K562 (cell line): Measurements from ENCODE around the gene ELMO3. TPM values are rescaled to one million over a fixed set of nuclear protein-coding genes. Genes with fewer than 3 reads are reported as not detected.
A peak's percentile ranks its signal among the peaks of the same experiment; 100 is the strongest.

Experiments used
- ATAC-seq: fragments of 200-7000 bp; cut with Tn5 transposase; 3 replicates; pipeline ENCODE4 v1.9.1; 2020; ENCODE audit warnings: moderate library complexity
- BruUV-seq: library from RNA; stranded (reverse); fragments of 400-500 nt; replicated peaks from 2 replicates; lab custom pipeline; 2021; lab: Mats Ljungman, UMichigan
- CTCF ChIA-PET: fragments of 300-600 bp; formaldehyde crosslinking; extraction: SDS; loops from one replicate; lab custom pipeline; 2021; ENCODE audit warnings: low intra/inter-chr PET ratio; lab: Yijun Ruan, JAX
- POLR2A ChIA-PET: fragments of 300-600, 350-650 bp; sonication (Branson Sonifier 250); formaldehyde crosslinking; extraction: SDS; loops from one replicate; lab custom pipeline; 2021; ENCODE audit warnings: antibody characterized with exemption, inconsistent platforms; lab: Yijun Ruan, JAX
- DNase-seq, 4 experiments: peaks; one replicate each; pipeline versions ENCODE4 v3.0.0 to v3.0.0-alpha.2; 2011 to 2018; ENCODE audit warnings: low spot score in 3 of 4, mixed read lengths in 3 of 4; ENCODE audit errors: extremely low read depth in 1 of 4
- FAIRE-seq: peaks from 2 replicates; lab custom pipeline; 2011; peaks lifted over from hg19 to GRCh38; lab: Jason Lieb, UNC
- H2AFZ ChIP-seq: 2 replicates; pipeline ENCODE4 v1.6.0; 2011; ENCODE audit warnings: low read depth, low read length, control low read depth, inconsistent platforms
- H3K27ac ChIP-seq: fragments of 200-600 bp; 3 replicates; pipeline ENCODE4 v1.8.0; 2011; ENCODE audit warnings: low read depth, mild to moderate bottlenecking, control low read depth, inconsistent platforms, low read length, moderate library complexity, mixed read lengths; ENCODE audit errors: extremely low read depth
- H3K27me3 ChIP-seq, 2 experiments: fragments of 300-600 bp in 1 of 2; 2 replicates in 1 of 2; 3 replicates in 1 of 2; pipeline versions ENCODE4 v1.6.0 to v1.8.0; 2011; ENCODE audit warnings: inconsistent platforms in 2 of 2, low read length in 2 of 2, mild to moderate bottlenecking in 1 of 2, mixed read lengths in 1 of 2, moderate library complexity in 1 of 2; ENCODE audit not compliant: control insufficient read depth in 2 of 2, insufficient read depth in 2 of 2
- H3K36me3 ChIP-seq: fragments of 300-600 bp; 3 replicates; pipeline ENCODE4 v1.8.0; 2011; ENCODE audit warnings: mild to moderate bottlenecking, low read length, inconsistent platforms; ENCODE audit not compliant: control insufficient read depth, insufficient read depth
- H3K4me1 ChIP-seq, 2 experiments: fragments of 200-600 bp in 1 of 2; replicated peaks in 1 of 2; 2 replicates in 1 of 2; 3 replicates in 1 of 2; pipeline versions ENCODE4 v1.5.1 to v1.8.0; 2011; ENCODE audit warnings: inconsistent platforms in 2 of 2, low read length in 2 of 2, mild to moderate bottlenecking in 1 of 2, mixed read lengths in 1 of 2, moderate library complexity in 1 of 2; ENCODE audit not compliant: control insufficient read depth in 2 of 2, insufficient read depth in 2 of 2
- H3K4me2 ChIP-seq: 2 replicates; pipeline ENCODE4 v1.6.1; 2011; ENCODE audit warnings: low read length, control low read depth, inconsistent platforms, mixed read lengths; ENCODE audit not compliant: insufficient read depth
- H3K4me3 ChIP-seq: fragments of 200-600 bp; sonication (generic), shearing (Covaris generic); 2 replicates; pipeline ENCODE4 v1.5.1; 2016; ENCODE audit warnings: control low read depth, inconsistent platforms
- H3K79me2 ChIP-seq: fragments of 200-600 bp; 3 replicates; pipeline ENCODE4 v1.8.0; 2011; ENCODE audit warnings: low read length, inconsistent platforms; ENCODE audit not compliant: control insufficient read depth, insufficient read depth
- H3K9ac ChIP-seq, 2 experiments: 2 replicates each; pipeline versions ENCODE4 v1.6.0 to v1.6.1; 2011; ENCODE audit warnings: low read depth in 2 of 2, low read length in 2 of 2, control low read depth in 1 of 2, inconsistent platforms in 1 of 2, mild to moderate bottlenecking in 1 of 2, mixed read lengths in 1 of 2; ENCODE audit not compliant: insufficient read depth in 1 of 2
- H3K9me1 ChIP-seq: one replicate; pipeline ENCODE4 v1.6.0; 2011; ENCODE audit warnings: inconsistent platforms, mild to moderate bottlenecking, low read length, moderate library complexity; ENCODE audit not compliant: control insufficient read depth, insufficient read depth
- H3K9me3 ChIP-seq: replicated peaks from 2 replicates; pipeline ENCODE4 v1.5.1; 2011; ENCODE audit warnings: low read depth, low read length, inconsistent platforms; ENCODE audit not compliant: control insufficient read depth, insufficient read depth
- H4K20me1 ChIP-seq: replicated peaks from 2 replicates; pipeline ENCODE4 v1.6.1; 2011; ENCODE audit warnings: low read length, inconsistent platforms, mixed read lengths; ENCODE audit not compliant: control insufficient read depth, insufficient read depth
- CCAR2 ChIP-seq: fragments of 200-400 bp; formaldehyde crosslinking; IDR thresholded peaks from 2 replicates; pipeline ENCODE4 v1.6.1; 2017; ENCODE audit warnings: mild to moderate bottlenecking, low read depth, low read length
- DACH1 ChIP-seq: fragments of 450-650 bp; IDR thresholded peaks from 2 replicates; pipeline ENCODE4 v1.6.1; 2018; ENCODE audit not compliant: partially characterized antibody
- HDAC2 ChIP-seq: fragments of 450-650 bp; IDR thresholded peaks from 2 replicates; pipeline ENCODE4 v1.6.1; 2016; ENCODE audit warnings: mild to moderate bottlenecking
- KLF16 ChIP-seq: IDR thresholded peaks from 2 replicates; pipeline ENCODE4 v1.6.1; 2016; ENCODE audit warnings: antibody characterized with exemption
- MEF2A ChIP-seq: IDR thresholded peaks from 2 replicates; pipeline ENCODE4 v1.6.1; 2011; ENCODE audit warnings: low read depth, mild to moderate bottlenecking, low read length, moderate library complexity; ENCODE audit not compliant: control insufficient read depth
- STAG1 ChIP-seq: sonication (generic); formaldehyde crosslinking; IDR thresholded peaks from 2 replicates; pipeline ENCODE4 v1.5.0; 2020; ENCODE audit warnings: missing genetic modification reagents, borderline replicate concordance
- TOE1 ChIP-seq, 2 experiments: fragments of 450-650 bp in 1 of 2; sonication (generic) in 1 of 2; formaldehyde crosslinking in 1 of 2; IDR thresholded peaks; 2 replicates each; pipeline versions ENCODE4 v1.7.1 to v1.8.0; 2016 to 2022; ENCODE audit warnings: borderline replicate concordance in 2 of 2, mild to moderate bottlenecking in 2 of 2, antibody characterized with exemption in 1 of 2, inconsistent platforms in 1 of 2, low read depth in 1 of 2, missing genetic modification reagents in 1 of 2, moderate library complexity in 1 of 2
- TSC22D4 ChIP-seq: fragments of 450-650 bp; IDR thresholded peaks from 2 replicates; pipeline ENCODE4 v1.6.1; 2016; ENCODE audit warnings: missing genetic modification characterization, missing biosample characterization, control low read depth
- U2AF1 ChIP-seq: fragments of 200-400 bp; formaldehyde crosslinking; optimal IDR thresholded peaks from 2 replicates; pipeline ENCODE3; 2017; ENCODE audit warnings: mild to moderate bottlenecking, low read depth, low read length, moderate library complexity
- ZNF217 ChIP-seq: sonication (generic); formaldehyde crosslinking; IDR thresholded peaks from 2 replicates; pipeline ENCODE4 v1.8.0; 2022; ENCODE audit warnings: mild to moderate bottlenecking, missing genetic modification reagents
- ZNF24 ChIP-seq: fragments of 450-650 bp; IDR thresholded peaks from 2 replicates; pipeline ENCODE4 v1.6.1; 2016
- ZNF507 ChIP-seq: conservative IDR thresholded peaks from 2 replicates; pipeline ENCODE4 v1.6.1; 2017; ENCODE audit warnings: missing genetic modification characterization, missing compliant biosample characterization
- WGBS: fragments of 100-300 bp; shearing (Covaris generic); methylation state at CpG from one replicate; pipeline ENCODE4 v1.1.6; 2016; ENCODE audit warnings: low coverage, mixed read lengths; ENCODE audit not compliant: insufficient coverage; ENCODE audit errors: missing lambda C conversion rate; 5-methylcytosine and 5-hydroxymethylcytosine counted together
- in situ Hi-C: fragments of 300-500 bp; cut with MboI; formaldehyde crosslinking; loops from 4 replicates; pipeline ENCODE4 v1.15.0; 2018; ENCODE audit warnings: inconsistent platforms, mixed read lengths
- intact Hi-C: fragments of 100-400 bp; cut with micrococcal nuclease; formaldehyde crosslinking; loops from 2 replicates; pipeline ENCODE4 v1.14.2; 2022
- polyA plus RNA-seq, 8 experiments: library from polyadenylated mRNA; depleted of rRNA in 4 of 8; stranded (reverse) in 5 of 8; unstranded in 3 of 8; fragments of >200 nt; fragmentation: Nextera tagmentation in 2 of 8; fragmentation: Illumina TruSeq in 1 of 8; extraction: Ambion mirVana in 2 of 8; extraction: Trizol in 1 of 8; gene quantifications; 2 replicates each; pipeline versions ENCODE4 v1.2.1 to v1.2.3, GENCODE V29; 2011 to 2014; ENCODE audit warnings: inconsistent platforms in 1 of 8, missing spikeins in 1 of 8
- total RNA-seq, 7 experiments: library from RNA; depleted of rRNA in 6 of 7; stranded (reverse); fragments of >200 nt in 6 of 7; fragmentation: Illumina TruSeq in 2 of 7; extraction: Trizol in 2 of 7; gene quantifications; 2 replicates each; pipeline versions ENCODE4 v1.2.1 to v1.2.3, GENCODE V29; 2011 to 2021; ENCODE audit warnings: low replicate concordance in 1 of 7
- TF ChIP-seq, protein P1 (sequence below): fragments of 450-650 bp; IDR thresholded peaks from 2 replicates; pipeline ENCODE4 v1.6.1; 2018; ENCODE audit not compliant: partially characterized antibody
- TF ChIP-seq, protein P2 (sequence below), 2 experiments: fragments of 450-650 bp in 1 of 2; sonication (generic) in 1 of 2; formaldehyde crosslinking; conservative IDR thresholded peaks; 2 replicates each; pipeline versions ENCODE4 v1.4.0 to v1.8.1; 2020 to 2022; ENCODE audit warnings: mild to moderate bottlenecking in 1 of 2, missing genetic modification reagents in 1 of 2
- TF ChIP-seq, protein P3 (sequence below), 3 experiments: fragments of 200-800 bp in 1 of 3; sonication (Bioruptor generic) in 1 of 3; sonication (generic) in 1 of 3; formaldehyde crosslinking in 1 of 3; IDR thresholded peaks; 2 replicates each; pipeline versions ENCODE4 v1.6.1 to v1.8.0; 2016 to 2022; ENCODE audit warnings: mild to moderate bottlenecking in 2 of 3, missing compliant biosample characterization in 2 of 3, missing genetic modification characterization in 2 of 3, missing genetic modification reagents in 1 of 3

Gene ELMO3
- total and polyA plus RNA-seq, 9 of the 15 experiments (the other 6 are each of a cell fraction or from before 2014, with no cell fraction given) = 0.04 to 5.1 (median 1.5) TPM

DNA sequence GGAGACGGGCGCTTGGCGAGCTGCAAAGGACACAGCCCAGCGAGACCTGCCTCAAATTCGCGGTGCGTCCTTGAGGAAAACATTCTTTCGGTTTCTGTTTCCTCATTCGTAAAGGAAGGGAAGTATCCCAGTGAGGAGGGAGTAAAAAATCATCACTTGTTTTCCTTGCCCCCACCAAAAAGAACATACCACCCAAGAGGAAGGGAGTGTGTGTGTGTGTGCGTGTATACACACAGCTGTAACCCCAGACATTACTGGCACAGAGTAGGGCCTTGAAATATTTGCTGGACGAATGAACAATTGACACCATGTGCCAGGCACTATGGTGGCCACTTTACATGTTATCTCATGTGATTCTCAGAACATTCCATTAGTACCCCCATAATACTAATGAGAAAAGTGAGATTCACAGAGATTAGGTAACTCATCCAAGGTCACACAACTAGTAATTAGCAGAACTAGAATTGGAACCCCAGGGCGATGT lies 13.2 kb upstream of the ELMO3 start:
- 2% methylated on average over 12 of the region's 12 CpGs for WGBS
- no peaks in the 10 kb centered on the region for H3K9me3 ChIP-seq
- H3K9me1 ChIP-seq = no peaks in the 10 kb centered on the region
- DNase-seq = no peak
- no peak for ATAC-seq
- H4K20me1 ChIP-seq = peaks cover 11% of the 10 kb centered on the region
- H2AFZ ChIP-seq = no peak overlapping the region
- no TSS peak for BruUV-seq
- no peak overlapping the region for H3K27ac ChIP-seq
- no peak overlapping the region for H3K4me3 ChIP-seq
- H3K9ac ChIP-seq = no peak overlapping the region
- peaks cover 25 to 47% of the 10 kb centered on the region in 2 experiments for H3K4me1 ChIP-seq
- H3K4me2 ChIP-seq = no peak overlapping the region; the same call in 1 of the 2 replicates
- intact Hi-C loops (loop anchor here (10.0 kb wide), 2 partner anchors 171 to 231 kb away; no protein-coding TSS in a partner anchor), in situ Hi-C loops (no loop called here)
- FAIRE-seq = no peak
- POLR2A ChIA-PET = interaction anchor here (0.6 to 1.3 kb wide), 3 partner anchors 8 to 275 kb away, joined by 3 to 4 read pairs (median 4); no protein-coding TSS in a partner anchor
- no peaks in the 10 kb centered on the region for H3K27me3 ChIP-seq
- H3K79me2 ChIP-seq = peaks cover 14% of the 10 kb centered on the region
- CTCF ChIA-PET = interaction anchor here (0.7 to 1.3 kb wide), 4 partner anchors 27 to 168 kb away, joined by 3 to 7 read pairs (median 4); partner anchors contain the start of gene FHOD1
- no peaks in the 10 kb centered on the region for H3K36me3 ChIP-seq
- TF ChIP-seq MEF2A (no peak), STAG1 (no peak), ZNF24 (no peak), TOE1 (IDR thresholded peaks at IDR 0.05; ENCODE audit: borderline replicate concordance) (no peak), TOE1 (CRISPR knock-in tag; IDR thresholded peaks at IDR 0.05; ENCODE audit: borderline replicate concordance, low read depth) (0 out of 2 replicates have a peak, but pooled peaks have one; percentile 5), KLF16 (no peak), CCAR2 (no peak), U2AF1 (no peak), HDAC2 (0 out of 2 replicates have a peak, but pooled peaks have one; percentile 5), ZNF507 (tag) (no peak), DACH1 (no peak), ZNF217 (CRISPR knock-in tag) (no peak), TSC22D4 (tag) (no peak)
- TF ChIP-seq, protein P1, sequence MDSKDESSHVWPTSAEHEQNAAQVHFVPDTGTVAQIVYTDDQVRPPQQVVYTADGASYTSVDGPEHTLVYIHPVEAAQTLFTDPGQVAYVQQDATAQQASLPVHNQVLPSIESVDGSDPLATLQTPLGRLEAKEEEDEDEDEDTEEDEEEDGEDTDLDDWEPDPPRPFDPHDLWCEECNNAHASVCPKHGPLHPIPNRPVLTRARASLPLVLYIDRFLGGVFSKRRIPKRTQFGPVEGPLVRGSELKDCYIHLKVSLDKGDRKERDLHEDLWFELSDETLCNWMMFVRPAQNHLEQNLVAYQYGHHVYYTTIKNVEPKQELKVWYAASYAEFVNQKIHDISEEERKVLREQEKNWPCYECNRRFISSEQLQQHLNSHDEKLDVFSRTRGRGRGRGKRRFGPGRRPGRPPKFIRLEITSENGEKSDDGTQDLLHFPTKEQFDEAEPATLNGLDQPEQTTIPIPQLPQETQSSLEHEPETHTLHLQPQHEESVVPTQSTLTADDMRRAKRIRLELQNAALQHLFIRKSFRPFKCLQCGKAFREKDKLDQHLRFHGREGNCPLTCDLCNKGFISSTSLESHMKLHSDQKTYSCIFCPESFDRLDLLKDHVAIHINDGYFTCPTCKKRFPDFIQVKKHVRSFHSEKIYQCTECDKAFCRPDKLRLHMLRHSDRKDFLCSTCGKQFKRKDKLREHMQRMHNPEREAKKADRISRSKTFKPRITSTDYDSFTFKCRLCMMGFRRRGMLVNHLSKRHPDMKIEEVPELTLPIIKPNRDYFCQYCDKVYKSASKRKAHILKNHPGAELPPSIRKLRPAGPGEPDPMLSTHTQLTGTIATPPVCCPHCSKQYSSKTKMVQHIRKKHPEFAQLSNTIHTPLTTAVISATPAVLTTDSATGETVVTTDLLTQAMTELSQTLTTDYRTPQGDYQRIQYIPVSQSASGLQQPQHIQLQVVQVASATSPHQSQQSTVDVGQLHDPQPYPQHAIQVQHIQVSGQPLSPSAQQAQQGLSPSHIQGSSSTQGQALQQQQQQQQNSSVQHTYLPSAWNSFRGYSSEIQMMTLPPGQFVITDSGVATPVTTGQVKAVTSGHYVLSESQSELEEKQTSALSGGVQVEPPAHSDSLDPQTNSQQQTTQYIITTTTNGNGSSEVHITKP = peak; percentile 55
- TF ChIP-seq, protein P2, sequence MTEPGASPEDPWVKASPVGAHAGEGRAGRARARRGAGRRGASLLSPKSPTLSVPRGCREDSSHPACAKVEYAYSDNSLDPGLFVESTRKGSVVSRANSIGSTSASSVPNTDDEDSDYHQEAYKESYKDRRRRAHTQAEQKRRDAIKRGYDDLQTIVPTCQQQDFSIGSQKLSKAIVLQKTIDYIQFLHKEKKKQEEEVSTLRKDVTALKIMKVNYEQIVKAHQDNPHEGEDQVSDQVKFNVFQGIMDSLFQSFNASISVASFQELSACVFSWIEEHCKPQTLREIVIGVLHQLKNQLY (CRISPR knock-in tag; conservative IDR thresholded peaks at IDR 0.05) = no peak
- TF ChIP-seq, protein P3, sequence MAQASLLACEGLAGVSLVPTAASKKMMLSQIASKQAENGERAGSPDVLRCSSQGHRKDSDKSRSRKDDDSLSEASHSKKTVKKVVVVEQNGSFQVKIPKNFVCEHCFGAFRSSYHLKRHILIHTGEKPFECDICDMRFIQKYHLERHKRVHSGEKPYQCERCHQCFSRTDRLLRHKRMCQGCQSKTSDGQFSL (CRISPR knock-in tag; IDR thresholded peaks at IDR 0.05) = peak; percentile 4; the same call in 1 of the 2 replicates
- TF ChIP-seq, protein P3 (tag; IDR thresholded peaks at IDR 0.05) = no peak
